ENCODE measurements around the gene SCGB1A1. TPM values are rescaled to one million over a fixed set of nuclear protein-coding genes. Genes with fewer than 3 reads are reported as not detected.

Gene SCGB1A1
- total RNA-seq, 3 donors from 2014 or later = not detected

GRCh38 chr11:62468577-62468976, 49.7 kb downstream of the SCGB1A1 start:
- Histone ChIP-seq H3K4me1 (ENCODE audit: low read depth) (no peaks in the 10 kb centered on the region), H3K4me3 (no peak overlapping the region), H3K9me3 (no peaks in the 10 kb centered on the region), H3K36me3 (ENCODE audit: low read depth) (no peaks in the 10 kb centered on the region)
- intact Hi-C loops (cut with DNase I, micrococcal nuclease) = no loop called here
- no peak for DNase-seq
- no peak for ATAC-seq
- no peak for TF ChIP-seq CTCF (IDR thresholded peaks at IDR 0.05)

DNA sequence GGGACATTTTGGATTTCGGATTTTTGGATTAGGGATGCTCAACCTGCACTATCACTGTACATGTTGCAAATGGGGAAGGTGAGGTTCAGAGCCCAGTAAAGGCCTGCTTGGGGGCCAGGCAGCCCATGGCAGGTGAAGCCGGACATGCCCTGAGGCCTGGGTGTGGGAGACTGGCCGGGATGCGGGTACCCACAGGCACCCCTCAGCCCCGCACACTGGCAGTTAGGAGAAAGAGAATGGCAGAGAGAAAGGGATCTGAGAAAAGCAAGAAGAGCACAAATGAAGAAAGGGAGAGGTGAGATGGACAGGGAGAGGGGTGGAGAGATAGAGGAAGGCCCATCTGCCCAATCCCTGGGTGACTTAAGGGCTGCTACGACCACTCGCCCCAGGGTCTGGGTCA, 52.8 kb downstream of the SCGB1A1 start:
- DNase-seq (no peak), ATAC-seq (no peak)
- H3K4me1 ChIP-seq (ENCODE audit: low read depth) = no peaks in the 10 kb centered on the region
- H3K4me3 ChIP-seq = no peak overlapping the region
- no peaks in the 10 kb centered on the region for H3K36me3 ChIP-seq (ENCODE audit: low read depth)
- intact Hi-C loops (cut with DNase I, micrococcal nuclease) = no loop called here
- no peak for TF ChIP-seq CTCF (IDR thresholded peaks at IDR 0.05)
- H3K9me3 ChIP-seq = no peaks in the 10 kb centered on the region

DNA sequence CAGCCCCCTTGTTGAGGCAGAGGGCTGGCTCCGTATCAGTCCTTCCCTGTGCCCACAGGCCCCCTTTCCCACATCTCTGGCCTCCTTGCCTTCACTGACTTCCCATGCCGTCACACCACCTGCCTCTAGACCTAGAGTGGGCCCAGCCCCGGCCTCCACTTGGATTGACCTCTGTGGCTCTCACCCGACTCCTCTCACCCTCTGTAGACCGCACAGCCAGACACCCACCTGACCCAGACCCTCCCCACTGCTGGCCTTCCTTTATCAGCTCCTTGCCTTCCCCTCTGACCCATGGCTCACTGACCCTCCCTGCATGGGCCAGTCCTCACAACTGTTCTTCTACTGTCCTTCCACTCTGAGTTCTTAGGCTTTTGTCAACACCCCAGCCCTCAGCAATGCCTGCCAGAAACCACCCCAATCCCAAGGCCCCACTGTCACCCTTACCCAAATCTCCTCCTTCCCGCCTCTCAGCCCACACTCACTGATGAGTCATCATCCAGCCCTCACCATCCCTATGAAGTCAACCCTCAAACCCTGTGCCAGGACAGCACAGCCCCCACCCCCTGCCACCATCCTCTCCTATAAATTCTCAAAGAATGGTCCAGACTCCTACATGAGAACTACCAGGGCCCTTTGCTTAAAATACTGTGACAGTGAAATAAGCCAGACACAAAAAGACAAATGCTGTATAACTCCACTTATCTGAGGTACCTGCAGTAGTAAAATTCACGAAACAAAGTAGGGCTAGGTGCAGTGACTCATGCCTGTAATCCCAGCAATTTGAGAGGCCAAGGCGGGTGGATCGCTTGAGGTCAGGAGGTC, 53.4 kb downstream of the SCGB1A1 start:
- H3K4me3 ChIP-seq = no peak overlapping the region
- ATAC-seq (peak; percentile 62), DNase-seq (no peak)
- intact Hi-C loops (cut with DNase I, micrococcal nuclease) = no loop called here
- no peaks in the 10 kb centered on the region for H3K9me3 ChIP-seq
- no peaks in the 10 kb centered on the region for H3K36me3 ChIP-seq (ENCODE audit: low read depth)
- H3K4me1 ChIP-seq (ENCODE audit: low read depth) = no peaks in the 10 kb centered on the region
- no peak for TF ChIP-seq CTCF (IDR thresholded peaks at IDR 0.05)

Other genes with a start within 250 kb of the SCGB1A1 start
- gene SCGB1D1, start 228.8 kb upstream of the SCGB1A1 start, total RNA-seq = not detected
- 1 to 10 TPM; 1.5 to 9.8 (median 5.4) TPM for gene SCGB2A1, start 210.4 kb upstream of the SCGB1A1 start, total RNA-seq
- gene SCGB1D2, start 176.8 kb upstream of the SCGB1A1 start, total RNA-seq = not detected
- not detected for gene SCGB2A2, start 148.9 kb upstream of the SCGB1A1 start, total RNA-seq
- not detected for gene SCGB1D4, start 120.0 kb upstream of the SCGB1A1 start, total RNA-seq
- gene ASRGL1, start 81.6 kb upstream of the SCGB1A1 start, total RNA-seq = 10 to 100 TPM; 12.2 to 66.7 (median 13.9) TPM
- gene AHNAK, start 127.8 kb downstream of the SCGB1A1 start, total RNA-seq = 1,000 to 10,000 TPM in 1 of 3 donors, 100 to 1,000 TPM in 2; 473 to 1,283 (median 535) TPM
- 1,000 to 10,000 TPM; 1,059 to 1,365 (median 1,164) TPM for gene EEF1G, start 154.9 kb downstream of the SCGB1A1 start, total RNA-seq
- gene TUT1, start 172.5 kb downstream of the SCGB1A1 start, total RNA-seq = 10 to 100 TPM; 11.9 to 19.8 (median 13.3) TPM
- 10 to 100 TPM; 70.7 to 92.1 (median 89.6) TPM for gene MTA2, start 182.8 kb downstream of the SCGB1A1 start, total RNA-seq
- gene EML3, start 193.7 kb downstream of the SCGB1A1 start, total RNA-seq = 10 to 100 TPM; 54.6 to 57.7 (median 57.7) TPM
- gene ROM1, start 194.2 kb downstream of the SCGB1A1 start, total RNA-seq = 10 to 100 TPM in 1 of 3 donors, 1 to 10 TPM in 2; 2.7 to 11.9 (median 3.8) TPM
- gene B3GAT3, start 203.0 kb downstream of the SCGB1A1 start, total RNA-seq = 10 to 100 TPM; 27.3 to 34.2 (median 29.1) TPM
- 100 to 1,000 TPM; 202 to 232 (median 223) TPM for gene GANAB, start 227.6 kb downstream of the SCGB1A1 start, total RNA-seq
- 10 to 100 TPM; 15.4 to 17.6 (median 16.7) TPM for gene INTS5, start 234.3 kb downstream of the SCGB1A1 start, total RNA-seq
- gene C11orf98, start 246.2 kb downstream of the SCGB1A1 start, total RNA-seq = 10 to 100 TPM; 39.7 to 54.2 (median 53.1) TPM
- gene CSKMT, start 246.3 kb downstream of the SCGB1A1 start, total RNA-seq = 10 to 100 TPM; 11.6 to 18.6 (median 13.3) TPM